ENCODE measurements around the gene APIP.

Gene APIP

DNA sequence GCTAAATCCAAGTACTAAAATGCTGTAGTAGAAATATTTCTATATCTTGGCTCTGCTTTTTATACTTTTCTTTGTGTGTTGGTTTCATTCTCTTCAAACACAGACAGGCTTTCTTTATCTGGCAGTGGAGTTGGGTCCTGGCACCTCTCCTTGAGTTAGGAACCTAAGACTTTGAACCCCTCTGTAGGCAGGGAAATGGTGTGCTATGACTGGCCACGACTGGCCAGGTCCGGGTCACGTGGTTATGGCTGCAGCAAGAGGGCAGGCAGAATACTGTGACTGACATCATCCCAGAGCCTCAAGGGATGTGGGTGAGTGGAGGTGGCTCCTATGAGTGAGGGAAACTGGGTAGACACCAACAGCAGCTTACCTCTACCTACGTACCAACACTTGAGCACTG is 42.0 kb downstream of the APIP start:
- POLR2A ChIA-PET: no interaction called here
- H3K9me3 ChIP-seq (ENCODE audit: control insufficient read depth, insufficient read depth, low read depth, low read length): no peaks in the 10 kb centered on the region
- TF ChIP-seq ZFP3 (tag by site-specific recombination; IDR thresholded peaks at IDR 0.05; ENCODE audit: low read depth) (no peak), ZNF266 (tag by site-specific recombination; IDR thresholded peaks at IDR 0.05; ENCODE audit: low read depth) (no peak), ZNF133 (tag by site-specific recombination; IDR thresholded peaks at IDR 0.05) (no peak), MEIS1 (CRISPR knock-in tag; IDR thresholded peaks at IDR 0.05; ENCODE audit: borderline replicate concordance) (no peak), SCRT1 (tag by site-specific recombination; IDR thresholded peaks at IDR 0.05; ENCODE audit: borderline replicate concordance) (no peak), ZNF311 (tag by site-specific recombination; IDR thresholded peaks at IDR 0.05; ENCODE audit: borderline replicate concordance) (no peak), ZNF16 (tag by site-specific recombination; IDR thresholded peaks at IDR 0.05; ENCODE audit: low read depth) (no peak), GLIS2 (tag by site-specific recombination; IDR thresholded peaks at IDR 0.05) (no peak), ZNF768 (tag by site-specific recombination; IDR thresholded peaks at IDR 0.05) (no peak)
- TF ChIP-seq, protein P1, sequence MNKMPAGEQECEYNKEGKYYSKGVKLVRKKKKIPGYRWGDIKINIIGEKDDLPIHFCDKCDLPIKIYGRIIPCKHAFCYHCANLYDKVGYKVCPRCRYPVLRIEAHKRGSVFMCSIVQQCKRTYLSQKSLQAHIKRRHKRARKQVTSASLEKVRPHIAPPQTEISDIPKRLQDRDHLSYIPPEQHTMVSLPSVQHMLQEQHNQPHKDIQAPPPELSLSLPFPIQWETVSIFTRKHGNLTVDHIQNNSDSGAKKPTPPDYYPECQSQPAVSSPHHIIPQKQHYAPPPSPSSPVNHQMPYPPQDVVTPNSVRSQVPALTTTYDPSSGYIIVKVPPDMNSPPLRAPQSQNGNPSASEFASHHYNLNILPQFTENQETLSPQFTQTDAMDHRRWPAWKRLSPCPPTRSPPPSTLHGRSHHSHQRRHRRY (tag by site-specific recombination; IDR thresholded peaks at IDR 0.05): no peak
- TF ChIP-seq, protein P2, sequence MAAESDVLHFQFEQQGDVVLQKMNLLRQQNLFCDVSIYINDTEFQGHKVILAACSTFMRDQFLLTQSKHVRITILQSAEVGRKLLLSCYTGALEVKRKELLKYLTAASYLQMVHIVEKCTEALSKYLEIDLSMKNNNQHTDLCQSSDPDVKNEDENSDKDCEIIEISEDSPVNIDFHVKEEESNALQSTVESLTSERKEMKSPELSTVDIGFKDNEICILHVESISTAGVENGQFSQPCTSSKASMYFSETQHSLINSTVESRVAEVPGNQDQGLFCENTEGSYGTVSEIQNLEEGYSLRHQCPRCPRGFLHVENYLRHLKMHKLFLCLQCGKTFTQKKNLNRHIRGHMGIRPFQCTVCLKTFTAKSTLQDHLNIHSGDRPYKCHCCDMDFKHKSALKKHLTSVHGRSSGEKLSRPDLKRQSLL (tag by site-specific recombination; IDR thresholded peaks at IDR 0.05): no peak
- TF ChIP-seq, protein P3, sequence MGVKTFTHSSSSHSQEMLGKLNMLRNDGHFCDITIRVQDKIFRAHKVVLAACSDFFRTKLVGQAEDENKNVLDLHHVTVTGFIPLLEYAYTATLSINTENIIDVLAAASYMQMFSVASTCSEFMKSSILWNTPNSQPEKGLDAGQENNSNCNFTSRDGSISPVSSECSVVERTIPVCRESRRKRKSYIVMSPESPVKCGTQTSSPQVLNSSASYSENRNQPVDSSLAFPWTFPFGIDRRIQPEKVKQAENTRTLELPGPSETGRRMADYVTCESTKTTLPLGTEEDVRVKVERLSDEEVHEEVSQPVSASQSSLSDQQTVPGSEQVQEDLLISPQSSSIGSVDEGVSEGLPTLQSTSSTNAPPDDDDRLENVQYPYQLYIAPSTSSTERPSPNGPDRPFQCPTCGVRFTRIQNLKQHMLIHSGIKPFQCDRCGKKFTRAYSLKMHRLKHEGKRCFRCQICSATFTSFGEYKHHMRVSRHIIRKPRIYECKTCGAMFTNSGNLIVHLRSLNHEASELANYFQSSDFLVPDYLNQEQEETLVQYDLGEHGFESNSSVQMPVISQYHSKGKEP (tag by site-specific recombination; IDR thresholded peaks at IDR 0.05): no peak
- no peak overlapping the region for H3K27ac ChIP-seq (ENCODE audit: extremely low read depth, low read depth, low read length)
- no peaks in the 10 kb centered on the region for H3K36me3 ChIP-seq (ENCODE audit: control insufficient read depth in 2 of 2, insufficient read depth in 1 of 2, low read length in 2 of 2)
- H3K4me3 ChIP-seq (ENCODE audit: low read depth, low read length): no peak overlapping the region
- H3K4me1 ChIP-seq (ENCODE audit: control insufficient read depth, insufficient read depth, low read length): no peaks in the 10 kb centered on the region
- CTCF ChIA-PET: interaction anchor here (0.6 to 1.2 kb wide), 2 partner anchors 25 to 321 kb away, joined by 3 to 4 read pairs; no protein-coding TSS in a partner anchor

DNA sequence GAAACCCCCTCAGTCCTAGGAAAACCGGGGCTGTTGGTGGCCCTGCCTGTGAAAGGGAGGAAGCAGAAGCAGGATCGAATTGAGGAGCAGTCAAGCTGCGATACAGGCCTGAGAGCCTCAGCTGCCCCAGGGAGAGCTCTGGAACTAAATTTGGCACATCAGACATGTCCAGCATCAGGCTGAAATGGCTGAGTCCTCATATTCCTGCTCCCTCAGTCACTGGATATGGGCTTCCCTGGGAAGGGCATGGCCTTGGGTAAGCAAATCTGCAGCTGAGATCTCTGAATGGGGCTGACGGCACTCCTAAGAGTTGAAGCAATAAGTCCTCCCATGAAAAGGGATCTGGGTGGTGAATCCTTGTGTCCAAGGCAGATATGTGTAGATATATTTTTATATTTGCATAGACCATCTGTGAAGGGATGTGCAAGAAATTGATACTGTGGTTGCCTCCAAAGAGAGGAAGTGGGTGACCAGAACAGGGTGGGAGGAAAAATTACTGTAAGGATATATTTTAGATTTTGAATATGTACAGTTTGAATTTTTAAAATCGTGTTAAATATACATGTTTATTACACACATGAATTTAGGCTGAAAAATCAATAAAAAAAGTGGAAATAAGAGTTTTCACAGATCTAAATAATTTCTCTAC is 45.5 kb downstream of the APIP start:
- ChIA-PET CTCF (no interaction called here), POLR2A (no interaction called here)

More for the DNA sequence above, 45.5 kb downstream of the APIP start:
- Histone ChIP-seq H3K4me1 (ENCODE audit: control insufficient read depth, insufficient read depth, low read length) (no peaks in the 10 kb centered on the region), H3K9me3 (ENCODE audit: control insufficient read depth, insufficient read depth, low read depth, low read length) (no peaks in the 10 kb centered on the region), H3K36me3 (ENCODE audit: control insufficient read depth in 2 of 2, insufficient read depth in 1 of 2, low read length in 2 of 2) (no peaks in the 10 kb centered on the region), H3K4me3 (ENCODE audit: low read depth, low read length) (no peak overlapping the region), H3K27ac (ENCODE audit: extremely low read depth, low read depth, low read length) (no peak overlapping the region)
- TF ChIP-seq ZNF138 (tag by site-specific recombination; IDR thresholded peaks at IDR 0.05; ENCODE audit: borderline replicate concordance) (no peak), ZNF350 (tag by site-specific recombination; IDR thresholded peaks at IDR 0.05) (no peak), ZFHX2 (tag by site-specific recombination; conservative IDR thresholded peaks at IDR 0.05) (no peak), ZNF677 (tag by site-specific recombination; IDR thresholded peaks at IDR 0.05) (no peak), YY2 (tag by site-specific recombination; IDR thresholded peaks at IDR 0.05) (no peak), ZNF121 (tag by site-specific recombination; IDR thresholded peaks at IDR 0.05) (no peak)
- TF ChIP-seq, protein P4, sequence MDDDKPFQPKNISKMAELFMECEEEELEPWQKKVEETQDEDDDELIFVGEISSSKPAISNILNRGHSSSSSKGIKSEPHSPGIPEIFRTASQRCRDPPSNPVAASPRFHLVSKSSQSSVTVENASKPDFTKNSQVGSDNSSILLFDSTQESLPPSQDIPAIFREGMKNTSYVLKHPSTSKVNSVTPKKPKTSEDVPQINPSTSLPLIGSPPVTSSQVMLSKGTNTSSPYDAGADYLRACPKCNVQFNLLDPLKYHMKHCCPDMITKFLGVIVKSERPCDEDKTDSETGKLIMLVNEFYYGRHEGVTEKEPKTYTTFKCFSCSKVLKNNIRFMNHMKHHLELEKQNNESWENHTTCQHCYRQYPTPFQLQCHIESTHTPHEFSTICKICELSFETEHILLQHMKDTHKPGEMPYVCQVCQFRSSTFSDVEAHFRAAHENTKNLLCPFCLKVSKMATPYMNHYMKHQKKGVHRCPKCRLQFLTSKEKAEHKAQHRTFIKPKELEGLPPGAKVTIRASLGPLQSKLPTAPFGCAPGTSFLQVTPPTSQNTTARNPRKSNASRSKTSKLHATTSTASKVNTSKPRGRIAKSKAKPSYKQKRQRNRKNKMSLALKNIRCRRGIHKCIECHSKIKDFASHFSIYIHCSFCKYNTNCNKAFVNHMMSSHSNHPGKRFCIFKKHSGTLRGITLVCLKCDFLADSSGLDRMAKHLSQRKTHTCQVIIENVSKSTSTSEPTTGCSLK (tag by site-specific recombination; IDR thresholded peaks at IDR 0.05): no peak
